Activated naive CD8-positive, alpha-beta T cell (primary cell): ENCODE data around the gene PFDN2.
A peak's percentile ranks its signal among the peaks of the same experiment; 100 is the strongest.
"Not testable (repeated sequence)": the region's sequence is repeated elsewhere in the genome, so short reads cannot be mapped to it uniquely, and the experiment has no call there.

ENCODE experiments used
- H3K27ac Mint-ChIP-seq: one replicate; pipeline ENCODE4 v1.8.0; 2021; ENCODE audit warnings: mixed read lengths
- H3K27me3 Mint-ChIP-seq: one replicate; pipeline ENCODE4 v1.8.0; 2021; ENCODE audit warnings: mixed read lengths
- H3K36me3 Mint-ChIP-seq: one replicate; pipeline ENCODE4 v1.8.0; 2021; ENCODE audit warnings: mixed read lengths
- H3K4me1 Mint-ChIP-seq: one replicate; pipeline ENCODE4 v1.8.0; 2021; ENCODE audit warnings: low read depth, mixed read lengths
- H3K4me3 Mint-ChIP-seq: one replicate; pipeline ENCODE4 v1.8.0; 2021; ENCODE audit warnings: mild to moderate bottlenecking, mixed read lengths
- H3K9me3 Mint-ChIP-seq: one replicate; pipeline ENCODE4 v1.8.0; 2021; ENCODE audit warnings: low read depth, mixed read lengths

The PFDN2 gene

DNA sequence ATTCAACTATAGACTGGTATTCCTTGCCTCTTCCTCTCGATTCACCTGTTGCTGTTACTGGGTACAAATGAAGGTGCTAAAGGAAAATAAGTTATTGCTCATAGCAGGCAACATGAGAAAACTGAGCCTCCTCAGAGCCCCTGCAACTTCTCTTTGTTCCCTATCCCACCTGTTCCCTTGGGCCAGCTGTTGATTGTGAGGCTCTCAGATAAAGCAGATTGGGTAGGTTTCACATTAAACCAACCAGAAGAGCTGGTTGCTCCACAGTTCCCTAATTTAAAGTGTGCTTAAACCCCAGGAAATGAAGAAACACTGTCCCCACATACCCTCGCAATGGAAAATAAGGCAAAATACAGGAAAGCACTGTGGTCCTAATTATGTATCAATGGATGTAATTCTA, 9.8 kb upstream of the PFDN2 start:
- Mint-ChIP-seq H3K4me3 (no peak overlapping the region), H3K27ac (peak overlapping the region; percentile 86), H3K27me3 (no peaks in the 10 kb centered on the region), H3K36me3 (peaks cover 13% of the 10 kb centered on the region), H3K4me1 (peaks cover 58% of the 10 kb centered on the region), H3K9me3 (no peaks in the 10 kb centered on the region)

DNA sequence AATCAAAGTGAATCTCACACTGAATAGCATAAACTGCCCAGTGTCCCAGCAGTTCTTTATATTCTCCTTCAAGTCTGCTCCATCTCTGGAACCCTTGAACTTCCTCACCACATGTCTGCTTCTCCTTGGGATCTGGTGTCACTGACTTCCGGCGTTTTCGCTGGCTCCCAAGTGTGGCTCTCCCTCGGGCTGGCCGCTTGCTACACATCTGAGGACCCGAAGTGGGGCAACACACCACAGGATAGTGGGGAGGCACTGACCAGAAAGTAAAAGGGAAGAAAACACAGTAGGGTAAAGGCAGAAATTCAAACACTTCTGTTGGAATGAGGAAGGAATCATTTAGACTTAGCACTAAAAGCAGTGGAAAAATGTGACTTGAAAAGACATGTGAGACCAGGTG, 5.1 kb upstream of the PFDN2 start:
- no peaks in the 10 kb centered on the region for H3K27me3 Mint-ChIP-seq
- no peak overlapping the region for H3K4me3 Mint-ChIP-seq
- H3K4me1 Mint-ChIP-seq = peaks cover 49% of the 10 kb centered on the region
- H3K27ac Mint-ChIP-seq = peak overlapping the region; percentile 64
- peaks cover 11% of the 10 kb centered on the region for H3K36me3 Mint-ChIP-seq
- H3K9me3 Mint-ChIP-seq = no peaks in the 10 kb centered on the region

DNA sequence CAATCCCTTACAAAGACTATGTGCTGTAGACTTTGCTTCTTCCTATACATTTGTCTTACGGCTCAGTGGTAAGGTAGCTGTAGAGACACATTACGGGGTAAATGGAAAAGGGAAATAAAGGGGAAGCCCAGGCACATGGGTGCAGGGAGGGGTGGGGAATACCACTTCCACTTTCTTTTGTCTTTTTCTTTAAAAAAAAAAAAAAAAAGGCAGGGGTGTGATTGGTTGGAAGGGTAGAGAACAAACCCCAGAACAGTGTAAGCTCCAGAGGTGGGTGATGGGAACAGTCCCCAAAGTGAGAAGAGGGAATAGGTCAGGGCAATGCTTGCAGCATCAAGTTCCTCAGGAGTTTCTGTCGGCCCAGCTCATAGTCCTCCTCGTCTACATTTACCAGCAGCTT, 4.0 kb upstream of the PFDN2 start:
- H3K4me1 Mint-ChIP-seq = peaks cover 42% of the 10 kb centered on the region
- peak overlapping the region; percentile 81 for H3K27ac Mint-ChIP-seq
- H3K9me3 Mint-ChIP-seq = no peaks in the 10 kb centered on the region
- peaks cover 13% of the 10 kb centered on the region for H3K36me3 Mint-ChIP-seq
- no peak overlapping the region for H3K4me3 Mint-ChIP-seq
- H3K27me3 Mint-ChIP-seq = no peaks in the 10 kb centered on the region

DNA sequence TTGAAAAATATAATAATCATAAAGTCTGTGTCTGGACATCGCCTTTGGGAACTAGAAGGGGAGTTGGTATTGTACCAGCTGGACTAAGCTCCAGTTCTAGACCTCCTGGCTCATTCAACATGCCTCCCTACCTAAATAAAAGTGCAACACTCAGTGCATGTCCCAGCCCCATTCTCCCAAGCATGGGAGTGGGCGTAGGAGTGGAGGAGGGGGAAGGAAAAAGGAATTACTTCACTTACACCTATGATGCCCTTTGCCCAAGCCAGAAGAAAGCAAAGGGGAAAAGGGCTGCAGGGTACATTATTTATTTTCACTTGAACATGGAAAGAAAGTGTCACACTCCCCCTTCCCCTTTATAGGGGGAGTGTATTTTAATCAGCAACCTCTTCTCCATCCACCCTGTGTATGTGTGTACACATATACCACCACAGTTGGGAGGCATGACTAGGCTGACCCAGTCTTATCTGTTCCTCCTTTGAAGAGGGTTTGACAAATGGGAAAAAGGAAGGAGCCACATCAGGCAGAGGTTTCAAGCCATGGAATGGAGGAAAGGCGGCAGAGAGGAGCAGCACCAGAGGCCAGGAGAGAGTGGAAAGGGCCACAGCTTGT, 3.3 kb upstream of the PFDN2 start:
- H3K36me3 Mint-ChIP-seq = peaks cover 9% of the 10 kb centered on the region
- peaks cover 42% of the 10 kb centered on the region for H3K4me1 Mint-ChIP-seq
- no peaks in the 10 kb centered on the region for H3K27me3 Mint-ChIP-seq
- H3K27ac Mint-ChIP-seq = peak overlapping the region; percentile 81
- no peaks in the 10 kb centered on the region for H3K9me3 Mint-ChIP-seq
- no peak overlapping the region for H3K4me3 Mint-ChIP-seq

DNA sequence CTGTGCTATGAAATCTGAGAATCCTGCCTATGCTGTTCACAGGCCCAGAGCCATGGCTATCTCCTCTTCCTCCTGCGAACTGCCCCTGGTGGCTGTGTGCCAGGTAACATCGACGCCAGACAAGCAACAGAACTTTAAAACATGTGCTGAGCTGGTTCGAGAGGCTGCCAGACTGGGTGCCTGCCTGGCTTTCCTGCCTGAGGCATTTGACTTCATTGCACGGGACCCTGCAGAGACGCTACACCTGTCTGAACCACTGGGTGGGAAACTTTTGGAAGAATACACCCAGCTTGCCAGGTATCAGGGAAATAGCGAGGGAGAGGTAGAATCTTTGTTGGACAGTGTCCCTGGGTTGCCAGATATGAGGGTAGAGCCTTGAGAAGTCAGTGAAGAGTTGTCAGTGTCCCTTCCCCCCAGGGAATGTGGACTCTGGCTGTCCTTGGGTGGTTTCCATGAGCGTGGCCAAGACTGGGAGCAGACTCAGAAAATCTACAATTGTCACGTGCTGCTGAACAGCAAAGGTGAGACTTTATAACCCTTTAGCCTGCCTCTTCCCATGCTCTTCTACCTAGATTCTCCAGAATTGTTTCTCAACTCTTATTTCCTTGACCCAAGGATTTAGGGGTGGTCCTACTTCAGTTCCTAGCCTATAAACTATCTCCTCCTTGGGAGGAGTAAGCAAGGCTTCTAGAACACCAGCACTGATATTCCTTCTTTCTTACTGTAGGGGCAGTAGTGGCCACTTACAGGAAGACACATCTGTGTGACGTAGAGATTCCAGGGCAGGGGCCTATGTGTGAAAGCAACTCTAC, 1.5 kb upstream of the PFDN2 start:
- Mint-ChIP-seq H3K36me3 (peaks cover 9% of the 10 kb centered on the region), H3K27me3 (no peaks in the 10 kb centered on the region), H3K9me3 (no peaks in the 10 kb centered on the region), H3K4me1 (peaks cover 55% of the 10 kb centered on the region), H3K4me3 (peak overlapping the region; percentile 98), H3K27ac (peak overlapping the region; percentile 98)

DNA sequence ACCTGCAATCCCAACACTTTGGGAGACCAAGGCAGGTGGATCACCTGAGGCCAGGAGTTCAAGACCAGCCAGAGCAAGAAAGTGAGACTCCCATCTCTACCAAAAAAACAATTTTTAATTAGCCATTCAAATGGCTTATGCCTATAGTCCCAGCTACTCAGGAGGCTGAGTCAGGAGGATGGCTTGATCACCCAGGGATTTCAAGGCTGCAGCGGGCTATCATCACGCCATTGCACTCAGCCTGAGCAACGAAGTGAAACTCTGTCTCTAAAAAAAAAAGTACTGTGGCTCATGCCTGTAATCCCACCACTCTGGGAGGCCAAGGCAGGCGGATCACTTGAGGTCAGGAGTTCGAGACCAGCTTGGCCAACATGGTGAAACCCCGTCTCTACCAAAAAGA, 1.9 kb downstream of the PFDN2 start:
- Mint-ChIP-seq H3K4me1 (peaks cover 74% of the 10 kb centered on the region), H3K27ac (peak overlapping the region; percentile 98), H3K4me3 (peak overlapping the region; percentile 98)

DNA sequence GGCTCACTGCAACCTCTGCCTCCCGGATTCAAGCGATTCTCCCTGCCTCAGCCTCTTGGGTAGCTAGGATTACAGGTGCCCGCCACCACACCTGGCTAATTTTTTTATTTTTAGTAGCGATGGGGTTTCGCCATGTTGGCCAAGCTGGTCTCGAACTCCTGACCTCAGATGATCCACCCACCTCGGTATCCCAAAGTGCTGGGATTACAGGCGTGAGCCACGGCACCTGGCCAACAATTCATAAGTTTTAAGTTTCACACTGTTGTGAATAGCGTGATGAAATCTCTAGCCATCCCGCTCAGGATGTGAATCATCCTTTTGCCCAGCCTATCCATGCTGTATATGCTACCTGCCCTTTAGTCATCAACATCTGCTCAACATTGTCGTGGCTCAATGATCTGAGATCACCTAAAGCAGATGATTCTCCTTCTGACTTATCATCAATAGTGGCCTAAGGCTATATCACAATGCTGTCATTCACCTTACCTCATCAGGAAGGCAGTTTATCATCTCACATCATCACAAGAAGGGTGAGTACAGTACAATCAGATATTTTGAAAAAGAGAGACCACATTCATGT, 2.6 kb downstream of the PFDN2 start:
- peak overlapping the region; percentile 98 for H3K4me3 Mint-ChIP-seq
- H3K27ac Mint-ChIP-seq = peak overlapping the region; percentile 41
- H3K27me3 Mint-ChIP-seq = no peaks in the 10 kb centered on the region
- peaks cover 71% of the 10 kb centered on the region for H3K4me1 Mint-ChIP-seq
- H3K9me3 Mint-ChIP-seq = no peaks in the 10 kb centered on the region
- H3K36me3 Mint-ChIP-seq = peaks cover 12% of the 10 kb centered on the region

More for the DNA sequence above, 1.9 kb downstream of the PFDN2 start:
- not testable (repeated sequence) for H3K9me3 Mint-ChIP-seq, H3K27me3 Mint-ChIP-seq
- H3K36me3 Mint-ChIP-seq = peaks cover 13% of the 10 kb centered on the region

DNA sequence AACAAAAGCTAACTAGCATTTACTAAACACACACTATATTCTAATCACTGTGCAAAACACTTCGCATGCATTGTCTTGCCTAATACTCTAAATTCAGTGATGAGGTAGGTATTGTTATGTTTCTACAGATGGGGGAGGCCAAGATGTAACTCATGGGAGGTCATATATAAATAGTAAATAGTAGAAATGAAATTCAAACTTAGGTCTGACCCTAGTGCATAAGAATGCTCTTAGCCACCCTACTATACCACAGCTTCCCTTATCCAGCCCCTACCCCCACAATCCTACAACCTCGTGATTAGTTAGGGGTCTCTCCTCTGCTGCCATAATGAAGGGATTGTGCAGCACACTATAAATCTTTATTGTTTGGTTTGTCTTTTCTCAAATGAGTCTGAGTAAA, 3.3 kb downstream of the PFDN2 start:
- Mint-ChIP-seq H3K4me1 (peaks cover 64% of the 10 kb centered on the region), H3K4me3 (peak overlapping the region; percentile 98), H3K36me3 (peaks cover 12% of the 10 kb centered on the region), H3K27me3 (no peaks in the 10 kb centered on the region), H3K27ac (peak overlapping the region; percentile 80), H3K9me3 (no peaks in the 10 kb centered on the region)

DNA sequence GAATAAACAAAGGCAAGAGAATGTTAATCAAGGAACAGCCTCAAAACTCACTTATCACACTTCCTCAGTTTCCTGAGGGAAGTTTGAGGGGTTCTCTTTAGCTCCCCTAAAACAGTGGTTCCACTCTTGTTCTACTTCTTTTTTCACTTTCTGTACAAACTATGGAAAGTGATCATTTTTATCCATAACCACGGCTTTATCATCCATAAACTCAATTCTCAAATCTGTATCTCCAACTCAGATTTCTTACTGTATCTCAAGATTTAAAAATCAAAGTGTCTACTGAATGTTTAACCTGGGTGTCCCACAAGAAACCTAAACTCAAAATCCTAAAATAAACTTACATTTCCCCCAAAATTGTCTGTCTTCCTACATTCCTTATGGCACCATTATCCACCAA, 3.9 kb downstream of the PFDN2 start:
- H3K36me3 Mint-ChIP-seq = peaks cover 12% of the 10 kb centered on the region
- no peaks in the 10 kb centered on the region for H3K27me3 Mint-ChIP-seq
- H3K4me3 Mint-ChIP-seq = peak overlapping the region; percentile 69
- H3K4me1 Mint-ChIP-seq = peaks cover 60% of the 10 kb centered on the region
- peak overlapping the region; percentile 80 for H3K27ac Mint-ChIP-seq
- no peaks in the 10 kb centered on the region for H3K9me3 Mint-ChIP-seq

DNA sequence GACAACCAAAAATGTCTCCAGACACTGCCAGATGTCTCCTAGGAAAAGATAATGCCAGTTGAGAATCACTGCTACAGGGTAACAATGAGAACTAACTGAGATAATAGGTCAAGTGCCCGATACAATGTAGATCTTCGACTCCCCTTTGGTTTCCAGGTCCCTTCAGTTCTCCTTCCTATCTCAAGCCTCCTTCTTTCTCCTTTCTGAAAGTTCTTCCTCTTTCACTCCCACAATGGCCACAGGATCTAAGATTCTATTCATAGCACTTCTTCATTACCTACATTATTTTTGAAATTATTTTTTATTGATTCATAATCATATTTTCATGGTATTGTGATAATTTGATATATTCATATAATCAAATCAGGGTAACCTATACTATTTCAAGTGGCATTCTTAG, 6.3 kb downstream of the PFDN2 start:
- H3K4me1 Mint-ChIP-seq = peaks cover 54% of the 10 kb centered on the region
- peaks cover 9% of the 10 kb centered on the region for H3K36me3 Mint-ChIP-seq
- H3K27ac Mint-ChIP-seq = peak overlapping the region; percentile 7
- no peaks in the 10 kb centered on the region for H3K9me3 Mint-ChIP-seq
- H3K4me3 Mint-ChIP-seq = no peak overlapping the region
- no peaks in the 10 kb centered on the region for H3K27me3 Mint-ChIP-seq

DNA sequence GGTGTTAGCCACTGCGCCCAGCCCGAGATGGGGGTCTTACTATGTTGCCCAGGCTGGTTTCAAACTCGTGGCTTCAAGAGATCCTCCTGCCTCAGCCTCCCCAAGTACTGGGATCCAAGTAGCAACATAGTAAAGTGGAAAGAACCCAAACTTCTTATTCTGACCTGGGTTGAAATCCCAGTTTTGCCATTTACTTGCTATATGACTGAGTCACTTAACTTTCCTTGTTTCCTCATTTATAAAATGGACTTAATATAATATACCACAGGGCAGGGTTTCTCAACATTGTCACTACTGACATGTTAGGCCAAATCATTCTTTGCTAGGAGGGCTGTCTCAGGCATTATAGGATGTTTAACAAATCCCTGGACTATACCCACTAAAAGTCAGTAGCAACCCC, 6.7 kb downstream of the PFDN2 start:
- H3K27me3 Mint-ChIP-seq = no peaks in the 10 kb centered on the region
- H3K9me3 Mint-ChIP-seq = no peaks in the 10 kb centered on the region
- H3K36me3 Mint-ChIP-seq = peaks cover 11% of the 10 kb centered on the region
- no peak overlapping the region for H3K4me3 Mint-ChIP-seq
- no peak overlapping the region for H3K27ac Mint-ChIP-seq
- peaks cover 53% of the 10 kb centered on the region for H3K4me1 Mint-ChIP-seq

DNA sequence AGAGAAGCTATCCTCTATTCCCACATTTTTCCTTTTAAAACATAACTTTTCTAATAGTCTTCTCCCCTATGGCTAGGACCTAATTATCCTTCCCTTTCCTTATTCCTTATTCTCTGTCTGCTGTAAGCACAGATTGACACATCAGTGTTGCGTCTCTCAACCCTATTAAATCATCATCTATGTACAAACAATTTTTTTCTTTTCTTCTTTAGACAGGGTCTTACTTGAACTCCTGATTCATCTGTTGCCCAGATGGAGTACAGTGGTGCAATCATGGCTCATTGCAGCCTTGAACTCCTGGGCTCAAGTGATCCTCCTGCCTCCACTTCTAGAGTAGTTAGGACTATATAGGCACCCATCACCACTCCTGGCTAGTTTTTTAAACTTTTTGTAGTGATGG, 11.4 kb downstream of the PFDN2 start:
- Mint-ChIP-seq H3K4me1 (peaks cover 24% of the 10 kb centered on the region), H3K4me3 (no peak overlapping the region), H3K27me3 (no peaks in the 10 kb centered on the region), H3K36me3 (peaks cover 2% of the 10 kb centered on the region), H3K27ac (no peak overlapping the region), H3K9me3 (no peaks in the 10 kb centered on the region)

DNA sequence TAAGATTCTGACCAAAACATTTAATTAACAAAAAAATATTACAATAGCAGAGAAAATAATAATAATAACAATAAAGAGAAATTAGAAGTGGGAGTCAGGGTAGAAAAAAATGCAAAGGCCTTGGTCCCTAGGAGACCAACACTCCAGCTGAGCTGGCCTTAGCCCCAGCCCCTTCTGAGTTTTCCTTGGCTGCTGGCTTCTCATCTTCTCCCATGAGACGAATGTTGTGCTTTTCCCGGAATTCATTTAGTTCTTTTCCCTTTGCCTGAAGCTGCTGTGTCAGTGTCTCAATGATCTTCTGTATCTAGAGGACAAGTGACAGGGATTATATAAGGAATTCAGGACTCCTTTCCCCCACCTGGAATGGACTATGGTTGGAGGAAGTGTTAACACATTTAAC, 17.3 kb downstream of the PFDN2 start:
- no peak overlapping the region for H3K27ac Mint-ChIP-seq
- no peaks in the 10 kb centered on the region for H3K36me3 Mint-ChIP-seq
- no peaks in the 10 kb centered on the region for H3K9me3 Mint-ChIP-seq
- H3K4me1 Mint-ChIP-seq = peaks cover 35% of the 10 kb centered on the region
- no peaks in the 10 kb centered on the region for H3K27me3 Mint-ChIP-seq
- H3K4me3 Mint-ChIP-seq = no peak overlapping the region

DNA sequence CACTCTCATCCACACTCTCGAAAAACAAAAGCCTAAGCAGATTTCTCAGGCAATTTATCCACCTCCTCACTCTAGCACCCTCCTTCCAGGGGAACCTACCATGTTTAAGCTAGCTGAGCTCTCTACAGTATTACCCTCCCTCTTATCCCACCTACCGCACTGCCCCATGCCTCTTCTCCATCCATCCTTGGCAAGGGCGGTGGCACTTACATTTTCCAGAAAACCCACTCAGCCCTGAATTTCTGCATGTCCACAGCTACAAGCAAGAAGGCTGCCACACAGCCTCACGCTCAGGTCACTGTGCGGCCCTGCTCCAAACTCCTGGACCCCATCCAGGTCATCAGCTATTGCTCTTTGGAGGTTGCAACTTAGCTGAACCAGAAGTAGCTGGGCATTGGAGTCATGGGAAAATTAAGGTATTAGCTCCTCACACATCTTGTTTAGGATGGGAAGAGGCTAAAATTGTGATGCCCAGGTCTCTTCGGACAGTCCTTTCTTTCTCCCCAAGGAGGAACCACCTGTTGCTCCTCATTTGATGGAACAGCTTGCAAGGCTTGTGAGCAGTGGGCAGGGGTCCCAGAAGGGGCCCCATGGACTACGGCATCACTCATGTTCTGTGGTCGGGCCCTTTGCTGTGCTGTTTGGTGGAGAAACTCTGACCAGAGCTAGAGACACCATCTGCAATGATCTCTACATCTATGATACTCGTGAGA, 18.6 kb downstream of the PFDN2 start:
- H3K27ac Mint-ChIP-seq = peak overlapping the region; percentile 46
- no peaks in the 10 kb centered on the region for H3K27me3 Mint-ChIP-seq

More for the DNA sequence above, 18.6 kb downstream of the PFDN2 start:
- Mint-ChIP-seq H3K9me3 (no peaks in the 10 kb centered on the region), H3K4me3 (peak overlapping the region; percentile 85), H3K36me3 (no peaks in the 10 kb centered on the region), H3K4me1 (peaks cover 34% of the 10 kb centered on the region)
